ENCODE data around the gene COL25A1. TPM values are rescaled to one million over a fixed set of nuclear protein-coding genes. Genes with fewer than 3 reads are reported as not detected.

COL25A1 gene
- total RNA-seq, 1 donor from 2014 or later = 32.5 TPM

GRCh38 chr4:109294006-109294405 lies 8.5 kb downstream of the COL25A1 start:
- DNase-seq (ENCODE audit: low spot score) = no peak

- DNase-seq (ENCODE audit: low spot score) = no peak
Observed at GRCh38 chr4:109291707-109292238, 10.7 kb downstream of the COL25A1 start.

- DNase-seq (ENCODE audit: low spot score) = no peak
Observed at GRCh38 chr4:109290918-109291317, 11.5 kb downstream of the COL25A1 start.

DNA sequence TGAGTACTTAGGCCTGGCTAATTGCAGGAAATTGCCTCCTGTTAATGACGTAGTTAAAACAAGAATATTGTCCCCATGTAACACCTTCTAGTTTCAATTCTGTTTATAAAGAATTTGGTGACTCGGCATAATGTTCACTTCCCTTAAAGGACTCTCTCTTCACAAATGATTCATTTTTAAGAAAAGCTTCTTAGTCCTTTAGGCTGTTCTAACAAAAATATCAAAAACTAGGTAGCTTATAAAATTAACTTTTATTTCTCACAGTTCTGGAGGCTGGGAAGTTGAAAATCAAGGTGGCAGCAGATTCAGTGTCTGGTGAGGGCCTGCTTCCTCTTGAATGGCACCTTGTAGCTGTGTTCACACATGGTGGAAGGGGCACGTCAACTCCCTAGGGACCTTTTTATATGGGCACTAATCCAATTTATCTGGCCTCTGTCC lies 23.8 kb downstream of the COL25A1 start:
- DNase-seq (ENCODE audit: low spot score) = no peak

DNA sequence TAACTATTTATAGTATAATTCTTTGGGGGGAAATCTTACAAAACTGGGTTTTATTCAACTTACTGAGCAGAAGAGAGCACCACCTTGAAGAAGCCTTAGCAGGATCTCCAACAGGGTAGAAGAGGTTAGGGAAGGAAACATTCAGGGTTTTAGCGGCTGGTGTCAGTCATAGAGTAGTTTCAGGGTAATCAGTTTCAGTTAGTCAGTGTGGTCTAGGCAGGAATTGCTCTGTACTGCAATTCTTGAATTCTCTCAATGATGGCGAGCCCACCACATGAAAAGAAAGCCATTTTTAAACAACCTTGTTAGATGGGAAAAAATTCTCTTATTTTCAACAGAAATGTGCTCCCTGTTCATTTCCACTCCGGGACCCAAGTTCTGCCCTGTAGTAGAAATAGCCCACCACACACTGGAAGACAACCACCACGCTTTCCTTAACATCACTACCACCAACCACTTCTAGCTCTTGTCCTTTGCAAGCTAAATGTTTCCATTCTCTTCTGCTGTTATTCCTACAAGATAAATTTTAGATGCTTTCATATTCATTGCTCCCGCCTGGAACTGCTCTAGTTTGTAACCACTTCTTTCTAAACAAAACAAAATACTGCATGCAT lies 25.9 kb downstream of the COL25A1 start:
- no peak for DNase-seq (ENCODE audit: low spot score)

GRCh38 chr4:109275066-109275745 lies 27.3 kb downstream of the COL25A1 start:
- no peak for DNase-seq (ENCODE audit: low spot score)

DNA sequence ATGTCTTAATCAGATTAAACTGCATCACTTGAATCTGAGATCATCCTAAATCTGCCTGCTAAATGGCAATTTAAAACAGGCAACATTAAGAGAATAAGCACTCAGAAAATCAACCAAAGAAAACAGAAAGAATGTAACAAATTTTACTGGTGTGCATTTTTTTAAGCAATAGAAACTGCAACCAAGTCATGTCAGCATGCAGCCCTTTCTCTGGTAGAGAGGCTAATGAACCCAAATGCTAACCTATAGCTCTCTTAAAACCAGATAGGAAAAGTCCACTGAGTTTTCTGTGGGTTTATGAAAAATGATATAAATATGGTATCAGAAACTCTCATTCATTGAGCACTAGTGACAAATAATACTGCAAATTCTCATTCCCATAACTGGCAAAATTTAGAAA lies 35.6 kb downstream of the COL25A1 start:
- DNase-seq (ENCODE audit: low spot score) = peak; percentile 31

DNA sequence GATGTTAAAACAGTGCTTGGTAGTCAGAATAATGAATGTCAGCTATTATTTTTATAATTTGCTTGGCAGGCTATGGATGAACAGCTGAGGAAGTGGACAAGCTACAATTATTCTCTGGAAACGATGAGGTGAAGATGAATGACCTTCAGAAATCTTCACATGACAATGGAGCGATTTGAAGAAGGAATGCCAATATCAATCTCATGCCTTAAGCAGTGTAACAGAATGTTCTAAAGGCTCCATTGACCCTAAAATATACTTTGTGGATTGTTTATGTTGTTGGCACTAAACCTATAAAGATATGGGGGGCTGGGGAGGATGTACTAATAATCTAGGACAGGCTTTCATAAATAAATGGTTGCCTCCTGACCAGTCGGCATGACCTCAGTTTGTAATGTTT lies 36.2 kb downstream of the COL25A1 start:
- no peak for DNase-seq (ENCODE audit: low spot score)

DNA sequence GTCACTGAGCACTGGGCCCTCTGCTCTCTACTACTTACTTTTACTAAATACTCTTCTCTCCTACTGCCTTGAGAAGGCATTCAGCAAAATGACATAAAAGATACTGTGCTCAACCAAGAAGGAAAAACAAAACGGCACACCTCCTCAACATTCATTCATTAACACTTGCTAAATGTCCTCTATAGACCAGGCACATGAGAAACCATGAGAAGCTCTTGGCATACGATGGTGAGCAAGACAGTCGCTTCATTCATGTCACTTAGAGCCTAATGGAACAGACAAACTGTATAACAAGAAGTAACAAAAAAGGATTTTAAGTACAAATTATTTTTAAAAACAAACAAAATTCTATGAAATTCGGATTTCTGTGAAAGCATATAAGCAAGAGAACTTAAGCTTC lies 38.7 kb downstream of the COL25A1 start:
- DNase-seq (ENCODE audit: low spot score) = no peak

GRCh38 chr4:109256818-109257217 lies 45.6 kb downstream of the COL25A1 start:
- DNase-seq (ENCODE audit: low spot score) = no peak

GRCh38 chr4:109254845-109255244 lies 47.6 kb downstream of the COL25A1 start:
- no peak for DNase-seq (ENCODE audit: low spot score)

DNA sequence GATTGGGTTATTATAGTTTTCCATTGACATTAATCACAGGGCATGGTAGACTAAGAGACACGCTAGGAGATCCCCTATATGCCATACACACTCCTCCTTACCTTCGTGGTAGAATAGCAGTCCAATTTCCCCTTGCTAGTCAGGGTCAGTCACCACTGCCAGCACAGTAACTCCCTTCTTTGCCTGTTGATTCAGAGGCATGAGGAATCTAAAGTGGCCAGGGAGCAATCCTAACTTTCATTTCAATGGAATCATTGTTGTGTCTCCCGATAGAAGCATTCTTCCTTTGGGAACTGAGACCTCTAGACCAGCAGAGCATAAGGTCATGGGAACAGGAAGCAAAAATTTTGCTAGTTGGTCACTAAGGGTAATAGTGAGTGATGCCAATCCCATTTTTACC lies 51.1 kb downstream of the COL25A1 start:
- no peak for DNase-seq (ENCODE audit: low spot score)

DNA sequence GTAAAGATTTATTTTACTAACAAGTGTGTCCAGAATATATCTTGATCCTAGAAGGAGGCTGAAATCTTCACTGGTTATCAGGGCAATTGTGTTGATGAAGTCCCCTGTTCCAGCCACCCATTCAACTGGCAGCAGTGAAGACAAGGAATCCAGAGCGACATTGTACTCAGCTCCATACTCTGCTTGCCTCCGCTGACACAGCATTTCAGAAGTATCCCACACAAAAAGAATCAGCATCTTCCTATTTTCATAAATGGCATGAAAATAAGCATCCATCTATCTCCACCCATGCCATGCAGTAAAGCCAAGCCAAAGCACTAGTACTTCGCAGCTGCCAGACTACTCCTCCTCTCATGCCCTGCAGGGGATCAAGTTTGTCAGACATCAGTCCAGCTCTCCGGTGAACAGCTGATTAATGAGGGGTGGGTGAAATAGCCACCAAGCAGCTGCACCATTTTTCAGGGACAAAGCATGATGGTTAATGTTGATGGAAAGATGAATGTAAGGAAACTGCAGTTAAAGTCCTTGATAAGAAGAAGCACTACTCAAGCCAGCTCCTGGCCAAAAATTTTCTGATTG lies 54.0 kb downstream of the COL25A1 start:
- DNase-seq (ENCODE audit: low spot score) = no peak

GRCh38 chr4:109243871-109244270 lies 58.6 kb downstream of the COL25A1 start:
- no peak for DNase-seq (ENCODE audit: low spot score)

GRCh38 chr4:109238746-109239145 lies 63.7 kb downstream of the COL25A1 start:
- no peak for DNase-seq (ENCODE audit: low spot score)

GRCh38 chr4:109235683-109236082 lies 66.8 kb downstream of the COL25A1 start:
- DNase-seq (ENCODE audit: low spot score) = no peak

DNA sequence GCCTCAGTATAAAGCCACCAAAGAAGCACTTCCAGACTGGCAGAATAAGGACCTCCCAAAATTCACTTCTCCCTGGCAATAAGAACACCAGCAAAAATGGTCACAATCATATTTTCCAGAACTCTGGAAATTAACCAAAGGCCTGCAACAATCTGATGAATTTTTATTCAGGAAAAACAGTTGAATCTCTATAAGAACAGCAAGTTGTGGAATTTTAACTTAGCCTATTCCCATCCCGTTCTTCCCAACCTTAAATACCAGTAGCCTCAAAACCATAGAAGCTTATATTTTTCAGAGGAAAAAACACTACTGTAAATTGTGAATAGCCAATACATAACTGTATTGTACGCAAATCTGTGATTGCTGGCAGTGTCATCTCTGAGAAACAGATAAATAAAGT lies 67.9 kb downstream of the COL25A1 start:
- no peak for DNase-seq (ENCODE audit: low spot score)

DNA sequence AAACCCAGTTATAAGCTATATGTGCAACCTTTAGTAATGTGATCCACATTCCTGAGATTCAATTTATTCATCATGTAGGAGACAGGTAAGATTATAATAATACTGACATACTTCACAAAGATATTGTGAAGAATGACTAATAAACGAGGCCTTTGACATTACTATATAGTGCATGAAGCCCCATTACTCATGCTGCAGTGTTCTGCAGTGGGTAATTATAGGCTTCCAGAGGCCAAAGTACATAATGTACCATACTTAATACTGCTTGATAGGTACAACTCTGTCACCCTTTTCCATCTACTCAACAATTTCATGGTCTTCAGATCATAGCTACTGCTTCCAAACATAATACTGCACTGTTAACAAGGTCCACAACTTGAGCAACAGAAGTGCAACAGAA lies 68.9 kb downstream of the COL25A1 start:
- no peak for DNase-seq (ENCODE audit: low spot score)

DNA sequence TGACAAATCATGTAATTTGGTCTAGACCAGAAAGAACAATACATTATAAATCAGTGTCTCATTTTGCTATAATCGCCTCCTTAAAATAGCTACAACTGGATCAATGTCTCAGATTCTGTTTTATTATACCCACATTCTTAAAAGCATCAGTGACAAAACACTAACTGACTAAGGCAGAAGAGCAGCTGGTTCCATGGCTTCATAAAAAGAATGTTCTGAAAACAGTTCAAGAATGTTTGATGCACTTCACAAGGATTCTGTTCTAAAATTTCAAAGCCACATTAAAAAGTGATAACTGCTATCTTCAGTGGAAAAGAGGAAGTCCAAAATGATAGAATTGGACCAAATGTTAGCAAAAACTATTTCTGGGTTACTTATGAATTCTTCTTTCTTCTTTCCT lies 69.8 kb downstream of the COL25A1 start:
- DNase-seq (ENCODE audit: low spot score) = peak; percentile 50

GRCh38 chr4:109231331-109231730 lies 71.1 kb downstream of the COL25A1 start:
- DNase-seq (ENCODE audit: low spot score) = no peak

DNA sequence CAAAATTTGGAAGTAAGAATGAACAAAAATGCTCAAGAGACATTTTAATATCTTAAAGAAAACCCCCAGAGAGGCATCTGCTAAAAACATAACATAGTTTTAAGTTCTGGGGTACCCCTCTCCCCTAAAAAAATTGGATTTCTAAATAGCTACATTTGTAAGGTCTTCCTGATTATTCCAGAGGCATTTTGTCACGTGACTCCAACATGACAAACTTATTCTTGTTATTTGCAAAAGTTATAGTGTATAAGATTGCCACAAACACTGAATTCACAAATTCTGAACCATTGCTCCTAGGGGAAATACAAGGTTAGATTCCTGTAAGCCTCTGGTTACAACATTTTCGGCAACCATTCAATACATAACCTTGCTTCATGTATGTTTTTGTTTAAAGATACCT lies 73.4 kb downstream of the COL25A1 start:
- no peak for DNase-seq (ENCODE audit: low spot score)

GRCh38 chr4:109218288-109218687 lies 84.2 kb downstream of the COL25A1 start:
- no peak for DNase-seq (ENCODE audit: low spot score)
